GM23248 (cell line): ENCODE data around the gene TRPV3. TPM values are rescaled to one million over a fixed set of nuclear protein-coding genes. Genes with fewer than 3 reads are reported as not detected.

ENCODE experiments used
- DNase-seq: peaks from one replicate; pipeline ENCODE4 v3.0.0-alpha.2; 2015
- H2AFZ ChIP-seq: fragments of 200-600 bp; sonication (generic); 2 replicates; pipeline ENCODE4 v1.6.1; 2016; ENCODE audit warnings: antibody characterized with exemption
- H3F3A ChIP-seq: fragments of 200-600 bp; sonication (generic); 2 replicates; pipeline ENCODE4 v1.6.1; 2016; ENCODE audit warnings: mild to moderate bottlenecking, antibody characterized with exemption, mixed run types; ENCODE audit not compliant: insufficient read depth
- H3K27ac ChIP-seq: fragments of 200-600 bp; sonication (generic); 2 replicates; pipeline ENCODE4 v1.5.1; 2016; ENCODE audit warnings: mild to moderate bottlenecking
- H3K27me3 ChIP-seq: fragments of 200-600 bp; sonication (generic); replicated peaks from 2 replicates; pipeline ENCODE4 v1.6.1; 2016; ENCODE audit warnings: mild to moderate bottlenecking; ENCODE audit not compliant: insufficient read depth
- H3K36me3 ChIP-seq: fragments of 200-600 bp; sonication (generic); 2 replicates; pipeline ENCODE4 v1.6.1; 2016; ENCODE audit warnings: low read depth, mild to moderate bottlenecking
- H3K4me1 ChIP-seq: fragments of 200-600 bp; sonication (generic); 2 replicates; pipeline ENCODE4 v1.6.1; 2016; ENCODE audit warnings: mild to moderate bottlenecking; ENCODE audit not compliant: insufficient read depth
- H3K4me2 ChIP-seq: fragments of 200-600 bp; sonication (generic); one replicate; pipeline ENCODE4 v1.6.1; 2016; ENCODE audit warnings: mild to moderate bottlenecking; ENCODE audit not compliant: unreplicated experiment
- H3K4me3 ChIP-seq: fragments of 200-600 bp; sonication (generic); 2 replicates; pipeline ENCODE4 v1.5.1; 2016; ENCODE audit warnings: mild to moderate bottlenecking
- H3K79me2 ChIP-seq: fragments of 200-600 bp; sonication (generic); 2 replicates; pipeline ENCODE4 v1.6.1; 2016; ENCODE audit warnings: mild to moderate bottlenecking; ENCODE audit not compliant: insufficient read depth
- H3K9ac ChIP-seq: fragments of 200-600 bp; sonication (generic); 2 replicates; pipeline ENCODE4 v1.6.1; 2016; ENCODE audit warnings: mild to moderate bottlenecking
- H3K9me2 ChIP-seq: fragments of 200-600 bp; sonication (generic); 2 replicates; pipeline ENCODE4 v1.6.1; 2016; ENCODE audit warnings: mixed run types, mild to moderate bottlenecking, moderate library complexity; ENCODE audit not compliant: insufficient read depth
- H3K9me3 ChIP-seq: fragments of 200-600 bp; sonication (generic); one replicate; pipeline ENCODE4 v1.6.1; 2017; ENCODE audit warnings: low read depth
- H4K20me1 ChIP-seq: fragments of 200-600 bp; sonication (generic); 2 replicates; pipeline ENCODE4 v1.6.0; 2016; ENCODE audit not compliant: insufficient read depth
- EZH2 ChIP-seq: fragments of 200-600 bp; sonication (generic); IDR thresholded peaks from 2 replicates; pipeline ENCODE4 v1.6.1; 2018; ENCODE audit warnings: antibody characterized with exemption, mild to moderate bottlenecking; ENCODE audit not compliant: insufficient read depth, poor library complexity, severe bottlenecking
- EZH2phosphoT487 ChIP-seq: fragments of 200-600 bp; sonication (generic); IDR thresholded peaks from 2 replicates; pipeline ENCODE4 v1.6.1; 2018; ENCODE audit warnings: antibody characterized with exemption, moderate library complexity, mild to moderate bottlenecking, low read depth; ENCODE audit not compliant: insufficient read depth
- WGBS, 2 experiments: methylation state at CpG; one replicate each; pipeline ENCODE4 v1.1.6; 2015 to 2017; ENCODE audit warnings: low lambda C conversion rate in 2 of 2, low coverage in 1 of 2; ENCODE audit errors: missing lambda C conversion rate in 2 of 2; 5-methylcytosine and 5-hydroxymethylcytosine counted together
- in situ Hi-C: fragments of 300-500 bp; cut with MboI; formaldehyde crosslinking; loops from 2 replicates; pipeline ENCODE4 v1.15.0; 2020
- polyA plus RNA-seq: library from polyadenylated mRNA; unstranded; fragments of >200 nt; fragmentation: Nextera tagmentation; extraction: Ambion mirVana; gene quantifications from 2 replicates; pipeline ENCODE4 v1.2.1, GENCODE V29; 2016
- total RNA-seq: library from RNA; depleted of rRNA; stranded (reverse); fragments of >200 nt; shearing (Covaris generic); gene quantifications from 2 replicates; pipeline ENCODE4 v1.2.3, GENCODE V29; 2014

TRPV3 gene
- total and polyA plus RNA-seq, 2 experiments from 2014 or later = 0.41 to 1.1 TPM

- no peaks in the 10 kb centered on the region; the same call in 1 of the 2 replicates for H3F3A ChIP-seq
- H3K9me2 ChIP-seq = no peaks in the 10 kb centered on the region
- H3K9me3 ChIP-seq = no peaks in the 10 kb centered on the region
- no peak overlapping the region for H3K4me2 ChIP-seq
- no peak overlapping the region for H3K4me3 ChIP-seq
- no peaks in the 10 kb centered on the region for H3K4me1 ChIP-seq
- WGBS, 2 experiments = 72 to 75% methylated on average over 3 of the region's 3 CpGs
- TF ChIP-seq EZH2phosphoT487 = no peak
- TF ChIP-seq EZH2 = no peak
- H2AFZ ChIP-seq = no peak overlapping the region
- no peaks in the 10 kb centered on the region for H4K20me1 ChIP-seq
- no peaks in the 10 kb centered on the region for H3K27me3 ChIP-seq
- DNase-seq = no peak
- in situ Hi-C loops = no loop called here
- no peaks in the 10 kb centered on the region for H3K36me3 ChIP-seq
- no peaks in the 10 kb centered on the region for H3K79me2 ChIP-seq
- H3K9ac ChIP-seq = no peak overlapping the region
- no peak overlapping the region for H3K27ac ChIP-seq
Observed at GRCh38 chr17:3479988-3480387, 77.6 kb downstream of the TRPV3 start.

GRCh38 chr17:3475812-3476610, 81.6 kb downstream of the TRPV3 start, which contains the start of gene ASPA:
Gene ASPA, plus strand, starts transcription at chr17:3475997. Its CDS starts 163 bp downstream, at chr17:3476160.
- H3K27me3 ChIP-seq = no peaks in the 10 kb centered on the region
- no peaks in the 10 kb centered on the region for H3K36me3 ChIP-seq
- H3K4me1 ChIP-seq = no peaks in the 10 kb centered on the region
- H3K4me3 ChIP-seq = peak within 1 kb of the TSS; percentile 77
- in situ Hi-C loops = no loop called here
- no peaks in the 10 kb centered on the region for H3K9me3 ChIP-seq
- H4K20me1 ChIP-seq = no peaks in the 10 kb centered on the region
- H2AFZ ChIP-seq = peak within 1 kb of the TSS; percentile 86
- no peaks in the 10 kb centered on the region for H3K9me2 ChIP-seq
- H3K9ac ChIP-seq = peak within 1 kb of the TSS; percentile 51
- peak within 1 kb of the TSS; percentile 4; the same call in 1 of the 2 replicates for H3K27ac ChIP-seq
- WGBS, 2 experiments = 0 to 3% methylated on average over 7 of the region's 7 CpGs
- no peaks in the 10 kb centered on the region for H3K79me2 ChIP-seq
- TF ChIP-seq EZH2 (no peak), EZH2phosphoT487 (no peak)
- peak; percentile 47 for DNase-seq
- H3K4me2 ChIP-seq = peak within 1 kb of the TSS; percentile 86
- H3F3A ChIP-seq = no peaks in the 10 kb centered on the region; the same call in 1 of the 2 replicates

DNA sequence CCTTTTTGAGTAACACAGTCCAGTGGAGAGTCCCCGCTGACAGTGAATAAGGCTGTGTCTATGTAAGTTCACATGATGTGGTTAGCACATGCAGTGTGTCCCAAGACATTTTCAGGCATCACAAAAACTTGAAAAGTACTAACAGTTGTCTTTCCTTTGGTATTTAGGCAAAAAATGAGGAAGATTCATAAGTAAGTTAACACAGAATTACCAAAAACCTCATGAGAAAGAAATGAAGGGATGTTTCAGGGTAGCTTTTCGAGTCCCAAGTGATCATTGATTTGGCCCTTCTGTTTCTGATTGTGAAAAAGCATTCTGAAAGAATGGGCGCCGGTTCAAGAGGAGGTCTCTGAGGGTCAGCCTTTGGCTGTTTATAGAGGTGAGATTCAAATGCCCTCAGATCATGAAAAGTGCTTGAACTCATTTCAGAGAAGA, 82.3 kb downstream of the TRPV3 start:
- Histone ChIP-seq H3K4me3 (peak overlapping the region; percentile 77), H3K4me2 (peak overlapping the region; percentile 86), H3K4me1 (no peaks in the 10 kb centered on the region), H3F3A (no peaks in the 10 kb centered on the region; the same call in 1 of the 2 replicates), H3K79me2 (no peaks in the 10 kb centered on the region), H3K27me3 (no peaks in the 10 kb centered on the region), H3K9ac (peak overlapping the region; percentile 51; the same call in 1 of the 2 replicates), H2AFZ (peak overlapping the region; percentile 86), H3K36me3 (no peaks in the 10 kb centered on the region), H3K27ac (no peak overlapping the region), H4K20me1 (no peaks in the 10 kb centered on the region), H3K9me3 (no peaks in the 10 kb centered on the region), H3K9me2 (no peaks in the 10 kb centered on the region)
- in situ Hi-C loops = no loop called here
- no peak for TF ChIP-seq EZH2phosphoT487
- no peak for TF ChIP-seq EZH2
- peak; percentile 2 for DNase-seq
- 30 to 37% methylated on average over 4 of the region's 4 CpGs for WGBS, 2 experiments

DNA sequence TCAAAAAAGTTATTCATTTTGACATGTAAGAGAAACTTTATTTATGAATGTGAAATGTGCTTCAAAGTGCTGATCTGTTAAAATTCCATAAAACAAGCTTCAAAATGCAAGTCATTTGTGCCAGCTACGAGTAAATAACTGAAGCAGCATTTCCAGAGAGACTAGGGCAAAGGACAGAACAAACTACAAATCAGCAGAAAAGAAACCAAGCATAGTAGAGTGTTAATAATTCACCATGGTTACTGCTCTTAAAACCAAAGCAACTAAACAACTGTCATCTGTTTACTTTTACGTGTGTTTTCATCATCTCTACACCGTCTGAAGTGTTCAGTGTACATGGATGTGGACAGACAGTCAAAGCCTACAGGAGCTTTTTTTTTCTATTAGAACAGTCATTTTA, 83.4 kb downstream of the TRPV3 start:
- Histone ChIP-seq H3K9me2 (no peaks in the 10 kb centered on the region), H3K27me3 (no peaks in the 10 kb centered on the region), H3F3A (no peaks in the 10 kb centered on the region; the same call in 1 of the 2 replicates), H2AFZ (peak overlapping the region; percentile 51), H3K9me3 (no peaks in the 10 kb centered on the region), H3K79me2 (no peaks in the 10 kb centered on the region), H3K9ac (no peak overlapping the region), H3K4me2 (no peak overlapping the region), H3K36me3 (no peaks in the 10 kb centered on the region), H3K4me3 (no peak overlapping the region), H3K4me1 (no peaks in the 10 kb centered on the region), H4K20me1 (no peaks in the 10 kb centered on the region), H3K27ac (no peak overlapping the region)
- in situ Hi-C loops = no loop called here
- WGBS, 2 experiments = 19 to 28% methylated on average over 3 of the region's 3 CpGs
- DNase-seq = peak; percentile 32
- no peak for TF ChIP-seq EZH2phosphoT487
- TF ChIP-seq EZH2 = no peak
